ENCODE results near the gene GSE1. TPM values are rescaled to one million over a fixed set of nuclear protein-coding genes. Genes with fewer than 3 reads are reported as not detected.

GSE1 gene
- total and polyA plus RNA-seq, 9 of the 15 experiments (the other 6 are each of a cell fraction or from before 2014, with no cell fraction given) = 12.2 to 244 (median 57.9) TPM

DNA sequence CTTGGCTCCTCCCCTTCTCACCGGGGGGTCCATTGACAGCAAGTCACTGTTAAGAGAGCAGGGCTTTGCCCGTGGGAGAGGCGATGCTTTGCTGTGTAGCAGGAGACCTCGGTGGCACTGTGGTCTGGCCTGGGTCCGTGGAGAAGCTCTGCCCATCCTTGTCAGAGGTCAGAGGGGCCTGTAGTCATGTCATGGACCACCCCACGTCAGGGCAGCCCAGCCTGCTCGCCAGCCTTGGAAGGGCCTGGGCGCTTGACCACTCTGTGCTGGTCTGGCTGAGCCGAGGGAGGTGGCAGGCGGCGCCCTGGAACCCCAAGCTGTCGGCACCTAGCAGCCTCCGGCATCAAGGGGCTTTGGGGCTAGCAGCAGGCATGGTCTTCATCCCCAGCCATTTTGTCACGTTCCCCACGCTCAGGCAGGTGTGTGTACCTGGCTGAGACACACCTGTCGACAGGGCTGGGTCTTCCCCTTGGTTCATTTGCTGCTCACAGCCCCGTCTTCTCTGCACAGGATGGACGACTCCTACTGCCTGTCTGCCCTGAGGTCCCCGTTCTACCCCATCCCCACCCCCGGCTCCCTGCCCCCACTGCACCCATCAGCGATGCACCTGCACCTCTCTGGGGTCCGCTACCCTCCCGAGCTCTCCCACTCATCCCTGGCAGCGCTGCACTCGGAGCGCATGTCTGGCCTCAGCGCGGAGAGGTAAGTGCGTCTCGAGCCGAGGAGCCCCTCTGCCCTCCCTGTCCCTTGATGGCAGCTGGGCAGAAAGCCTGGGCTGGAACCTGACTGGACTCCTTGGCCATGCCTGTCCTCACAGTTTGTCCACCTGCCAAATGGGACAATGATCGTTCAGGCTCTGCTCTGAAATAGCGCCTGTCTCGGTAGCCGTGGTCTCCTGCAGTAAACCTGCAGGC is 42.4 kb downstream of the GSE1 start:
- H3K27ac ChIP-seq (ENCODE audit: extremely low read depth, low read depth, low read length) = no peak overlapping the region; the same call in 2 of the 3 replicates
- TF ChIP-seq STAT5B (CRISPR knock-in tag; IDR thresholded peaks at IDR 0.05) = no peak
- TF ChIP-seq, protein P1, sequence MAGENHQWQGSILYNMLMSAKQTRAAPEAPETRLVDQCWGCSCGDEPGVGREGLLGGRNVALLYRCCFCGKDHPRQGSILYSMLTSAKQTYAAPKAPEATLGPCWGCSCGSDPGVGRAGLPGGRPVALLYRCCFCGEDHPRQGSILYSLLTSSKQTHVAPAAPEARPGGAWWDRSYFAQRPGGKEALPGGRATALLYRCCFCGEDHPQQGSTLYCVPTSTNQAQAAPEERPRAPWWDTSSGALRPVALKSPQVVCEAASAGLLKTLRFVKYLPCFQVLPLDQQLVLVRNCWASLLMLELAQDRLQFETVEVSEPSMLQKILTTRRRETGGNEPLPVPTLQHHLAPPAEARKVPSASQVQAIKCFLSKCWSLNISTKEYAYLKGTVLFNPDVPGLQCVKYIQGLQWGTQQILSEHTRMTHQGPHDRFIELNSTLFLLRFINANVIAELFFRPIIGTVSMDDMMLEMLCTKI (IDR thresholded peaks at IDR 0.05; ENCODE audit: partially characterized antibody) = no peak
- no peak for TF ChIP-seq POLR2AphosphoS2 (IDR thresholded peaks at IDR 0.05; ENCODE audit: low read length)
- no peak for TF ChIP-seq ZNF212 (CRISPR knock-in tag; IDR thresholded peaks at IDR 0.05)
- TF ChIP-seq, protein P2, sequence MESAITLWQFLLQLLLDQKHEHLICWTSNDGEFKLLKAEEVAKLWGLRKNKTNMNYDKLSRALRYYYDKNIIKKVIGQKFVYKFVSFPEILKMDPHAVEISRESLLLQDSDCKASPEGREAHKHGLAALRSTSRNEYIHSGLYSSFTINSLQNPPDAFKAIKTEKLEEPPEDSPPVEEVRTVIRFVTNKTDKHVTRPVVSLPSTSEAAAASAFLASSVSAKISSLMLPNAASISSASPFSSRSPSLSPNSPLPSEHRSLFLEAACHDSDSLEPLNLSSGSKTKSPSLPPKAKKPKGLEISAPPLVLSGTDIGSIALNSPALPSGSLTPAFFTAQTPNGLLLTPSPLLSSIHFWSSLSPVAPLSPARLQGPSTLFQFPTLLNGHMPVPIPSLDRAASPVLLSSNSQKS (CRISPR knock-in tag; IDR thresholded peaks at IDR 0.05) = no peak
- peak; percentile 95 for TF ChIP-seq RBM22 (IDR thresholded peaks at IDR 0.05; ENCODE audit: low read depth, low read length, poor library complexity, severe bottlenecking)
- no peak for TF ChIP-seq MAFK (IDR thresholded peaks at IDR 0.05; ENCODE audit: low read length)
- no peak for TF ChIP-seq HNRNPL (IDR thresholded peaks at IDR 0.05; ENCODE audit: low read depth, low read length)
- no peak for TF ChIP-seq SMC3 (conservative IDR thresholded peaks at IDR 0.05; ENCODE audit: insufficient read depth, low read depth, low read length)
- 0 out of 2 replicates have a peak, but pooled peaks have one; percentile 2 for TF ChIP-seq SUPT5H (IDR thresholded peaks at IDR 0.05)
- TF ChIP-seq ZNF263 (CRISPR knock-in tag; IDR thresholded peaks at IDR 0.05; ENCODE audit: borderline replicate concordance) = 0 out of 2 replicates have a peak, but pooled peaks have one; percentile 11
- peak; percentile 13; the same call in 1 of the 2 replicates for TF ChIP-seq POLR2AphosphoS5 (IDR thresholded peaks at IDR 0.05; ENCODE audit: control insufficient read depth, insufficient read depth, low read depth, low read length)
- peak; percentile 59 for TF ChIP-seq POLR2G (IDR thresholded peaks at IDR 0.05; ENCODE audit: low read depth, low read length)
- H3K4me2 ChIP-seq (ENCODE audit: insufficient read depth, low read length) = no peak overlapping the region
- peaks cover 94% of the 10 kb centered on the region for H3K36me3 ChIP-seq (ENCODE audit: control insufficient read depth, insufficient read depth, low read length)
- ChIA-PET POLR2A (interaction anchor here (0.5 kb wide), 1 partner anchor 13 kb away, joined by 3 read pairs; no protein-coding TSS in a partner anchor), CTCF (ENCODE audit: low intra/inter-chr PET ratio) (no interaction called here)
- H2AFZ ChIP-seq (ENCODE audit: low read depth, low read length) = no peak overlapping the region
- DNase-seq (ENCODE audit: extremely low read depth in 1 of 4, low spot score in 3 of 4) (no peak), FAIRE-seq (no peak), ATAC-seq (no peak)
- H3K4me3 ChIP-seq = no peak overlapping the region
- intact Hi-C loops (cut with micrococcal nuclease) (no loop called here), in situ Hi-C loops (cut with MboI) (no loop called here)
- no peaks in the 10 kb centered on the region for H3K27me3 ChIP-seq (ENCODE audit: control insufficient read depth in 2 of 2, insufficient read depth in 2 of 2, low read length in 2 of 2)
- H4K20me1 ChIP-seq (replicated peaks; ENCODE audit: control insufficient read depth, insufficient read depth, low read length) = peaks cover 62% of the 10 kb centered on the region
- H3K9me3 ChIP-seq (replicated peaks; ENCODE audit: control insufficient read depth, insufficient read depth, low read depth, low read length) = no peaks in the 10 kb centered on the region
- peaks cover 9 to 66% of the 10 kb centered on the region in 2 experiments; a peak in 4 of 5 replicates for H3K4me1 ChIP-seq (replicated peaks in 1 of 2; ENCODE audit: control insufficient read depth in 2 of 2, insufficient read depth in 2 of 2, low read length in 2 of 2)
- H3K79me2 ChIP-seq (ENCODE audit: control insufficient read depth, insufficient read depth, low read length) = peaks cover 61% of the 10 kb centered on the region
- no TSS peak for BruUV-seq (replicated peaks)
- no peak overlapping the region for H3K9ac ChIP-seq (ENCODE audit: insufficient read depth in 1 of 2, low read depth in 2 of 2, low read length in 2 of 2)
- peaks cover 8% of the 10 kb centered on the region for H3K9me1 ChIP-seq (ENCODE audit: control insufficient read depth, insufficient read depth, low read length)
- WGBS (ENCODE audit: insufficient coverage, low coverage, missing lambda C conversion rate) = 92% methylated on average over 27 of the region's 35 CpGs
